ENCODE data around the gene CORO1A.

Gene CORO1A

DNA sequence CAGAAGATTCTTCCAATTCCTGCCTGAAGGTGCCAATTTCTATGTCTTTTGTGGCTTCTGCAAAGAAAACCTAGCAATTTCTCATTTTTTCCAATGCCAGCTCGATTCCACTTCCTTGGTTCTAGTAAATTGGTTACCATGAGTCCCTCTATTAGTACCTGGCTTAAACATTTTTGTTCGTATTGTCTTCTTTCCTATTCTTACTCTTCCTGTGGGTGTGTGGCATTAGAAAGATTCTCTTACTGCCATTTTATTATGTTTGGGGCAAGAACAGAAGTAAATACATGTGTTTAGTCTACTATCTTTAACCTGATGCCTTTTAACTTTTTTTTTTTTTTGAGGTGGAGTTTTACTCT lies 40.1 kb upstream of the CORO1A start:
- no peak for DNase-seq
- no peak overlapping the region for H3K4me2 ChIP-seq (ENCODE audit: low read depth, low read length)
- no peaks in the 10 kb centered on the region for H3F3A ChIP-seq (ENCODE audit: insufficient read depth, low read length)
- no peaks in the 10 kb centered on the region for H3K36me3 ChIP-seq (replicated peaks; ENCODE audit: insufficient read depth, low read length)
- H3K4me3 ChIP-seq (ENCODE audit: low read length) = no peak overlapping the region
- H4K20me1 ChIP-seq (ENCODE audit: insufficient read depth, low read length) = no peaks in the 10 kb centered on the region
- H3K9me2 ChIP-seq (replicated peaks; ENCODE audit: insufficient read depth, low read length) = no peaks in the 10 kb centered on the region
- no peak for TF ChIP-seq EZH2phosphoT487 (IDR thresholded peaks at IDR 0.05; ENCODE audit: low read length)
- TF ChIP-seq EZH2 (optimal IDR thresholded peaks at IDR 0.05; ENCODE audit: low read depth, low read length) = no peak
- TF ChIP-seq, protein P1, sequence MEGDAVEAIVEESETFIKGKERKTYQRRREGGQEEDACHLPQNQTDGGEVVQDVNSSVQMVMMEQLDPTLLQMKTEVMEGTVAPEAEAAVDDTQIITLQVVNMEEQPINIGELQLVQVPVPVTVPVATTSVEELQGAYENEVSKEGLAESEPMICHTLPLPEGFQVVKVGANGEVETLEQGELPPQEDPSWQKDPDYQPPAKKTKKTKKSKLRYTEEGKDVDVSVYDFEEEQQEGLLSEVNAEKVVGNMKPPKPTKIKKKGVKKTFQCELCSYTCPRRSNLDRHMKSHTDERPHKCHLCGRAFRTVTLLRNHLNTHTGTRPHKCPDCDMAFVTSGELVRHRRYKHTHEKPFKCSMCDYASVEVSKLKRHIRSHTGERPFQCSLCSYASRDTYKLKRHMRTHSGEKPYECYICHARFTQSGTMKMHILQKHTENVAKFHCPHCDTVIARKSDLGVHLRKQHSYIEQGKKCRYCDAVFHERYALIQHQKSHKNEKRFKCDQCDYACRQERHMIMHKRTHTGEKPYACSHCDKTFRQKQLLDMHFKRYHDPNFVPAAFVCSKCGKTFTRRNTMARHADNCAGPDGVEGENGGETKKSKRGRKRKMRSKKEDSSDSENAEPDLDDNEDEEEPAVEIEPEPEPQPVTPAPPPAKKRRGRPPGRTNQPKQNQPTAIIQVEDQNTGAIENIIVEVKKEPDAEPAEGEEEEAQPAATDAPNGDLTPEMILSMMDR (IDR thresholded peaks at IDR 0.05; ENCODE audit: low read length) = no peak
- peaks cover 4% of the 10 kb centered on the region; the same call in 1 of the 2 replicates for H3K4me1 ChIP-seq (ENCODE audit: low read length)
- H3K9me3 ChIP-seq (replicated peaks; ENCODE audit: insufficient read depth, low read length) = no peaks in the 10 kb centered on the region
- H2AFZ ChIP-seq (ENCODE audit: low read length) = no peak overlapping the region
- H3K27ac ChIP-seq (ENCODE audit: low read length) = no peak overlapping the region
- no peaks in the 10 kb centered on the region for H3K79me2 ChIP-seq (ENCODE audit: low read length)
- H3K27me3 ChIP-seq (replicated peaks; ENCODE audit: insufficient read depth, low read length) = no peaks in the 10 kb centered on the region
- H3K9ac ChIP-seq (ENCODE audit: low read length) = no peak overlapping the region

GRCh38 chr16:30144017-30144416 lies 39.4 kb upstream of the CORO1A start:
- no peaks in the 10 kb centered on the region for H3F3A ChIP-seq (ENCODE audit: insufficient read depth, low read length)
- no peaks in the 10 kb centered on the region for H3K9me2 ChIP-seq (replicated peaks; ENCODE audit: insufficient read depth, low read length)
- TF ChIP-seq EZH2phosphoT487 (IDR thresholded peaks at IDR 0.05; ENCODE audit: low read length) (no peak), EZH2 (optimal IDR thresholded peaks at IDR 0.05; ENCODE audit: low read depth, low read length) (no peak)
- no peaks in the 10 kb centered on the region for H3K9me3 ChIP-seq (replicated peaks; ENCODE audit: insufficient read depth, low read length)
- H3K4me2 ChIP-seq (ENCODE audit: low read depth, low read length) = no peak overlapping the region
- H3K27me3 ChIP-seq (replicated peaks; ENCODE audit: insufficient read depth, low read length) = no peaks in the 10 kb centered on the region
- no peak overlapping the region for H2AFZ ChIP-seq (ENCODE audit: low read length)
- H4K20me1 ChIP-seq (ENCODE audit: insufficient read depth, low read length) = no peaks in the 10 kb centered on the region
- H3K27ac ChIP-seq (ENCODE audit: low read length) = no peak overlapping the region
- H3K4me3 ChIP-seq (ENCODE audit: low read length) = no peak overlapping the region
- peaks cover 4% of the 10 kb centered on the region; the same call in 1 of the 2 replicates for H3K4me1 ChIP-seq (ENCODE audit: low read length)
- H3K36me3 ChIP-seq (replicated peaks; ENCODE audit: insufficient read depth, low read length) = no peaks in the 10 kb centered on the region
- no peak for DNase-seq
- H3K9ac ChIP-seq (ENCODE audit: low read length) = no peak overlapping the region
- H3K79me2 ChIP-seq (ENCODE audit: low read length) = no peaks in the 10 kb centered on the region

GRCh38 chr16:30144917-30145316 lies 38.5 kb upstream of the CORO1A start:
- H2AFZ ChIP-seq (ENCODE audit: low read length) = no peak overlapping the region
- H3K79me2 ChIP-seq (ENCODE audit: low read length) = no peaks in the 10 kb centered on the region
- H3K27ac ChIP-seq (ENCODE audit: low read length) = no peak overlapping the region
- H3K9me2 ChIP-seq (replicated peaks; ENCODE audit: insufficient read depth, low read length) = no peaks in the 10 kb centered on the region
- no peaks in the 10 kb centered on the region for H3K27me3 ChIP-seq (replicated peaks; ENCODE audit: insufficient read depth, low read length)
- no peaks in the 10 kb centered on the region for H3F3A ChIP-seq (ENCODE audit: insufficient read depth, low read length)
- no peaks in the 10 kb centered on the region for H3K9me3 ChIP-seq (replicated peaks; ENCODE audit: insufficient read depth, low read length)
- H3K4me3 ChIP-seq (ENCODE audit: low read length) = no peak overlapping the region
- H3K4me1 ChIP-seq (ENCODE audit: low read length) = peaks cover 1% of the 10 kb centered on the region; the same call in 1 of the 2 replicates
- no peaks in the 10 kb centered on the region for H3K36me3 ChIP-seq (replicated peaks; ENCODE audit: insufficient read depth, low read length)
- H3K4me2 ChIP-seq (ENCODE audit: low read depth, low read length) = no peak overlapping the region
- TF ChIP-seq, protein P1 (IDR thresholded peaks at IDR 0.05; ENCODE audit: low read length) = no peak
- TF ChIP-seq EZH2phosphoT487 (IDR thresholded peaks at IDR 0.05; ENCODE audit: low read length) = no peak
- no peak for TF ChIP-seq EZH2 (optimal IDR thresholded peaks at IDR 0.05; ENCODE audit: low read depth, low read length)
- no peak for DNase-seq
- no peaks in the 10 kb centered on the region for H4K20me1 ChIP-seq (ENCODE audit: insufficient read depth, low read length)
- no peak overlapping the region for H3K9ac ChIP-seq (ENCODE audit: low read length)

- Histone ChIP-seq H3K4me2 (ENCODE audit: low read depth, low read length) (no peak overlapping the region), H3K9me2 (replicated peaks; ENCODE audit: insufficient read depth, low read length) (no peaks in the 10 kb centered on the region), H3K9ac (ENCODE audit: low read length) (no peak overlapping the region), H4K20me1 (ENCODE audit: insufficient read depth, low read length) (no peaks in the 10 kb centered on the region), H3K27ac (ENCODE audit: low read length) (no peak overlapping the region), H3K4me3 (ENCODE audit: low read length) (no peak overlapping the region), H3K27me3 (replicated peaks; ENCODE audit: insufficient read depth, low read length) (no peaks in the 10 kb centered on the region), H3F3A (ENCODE audit: insufficient read depth, low read length) (peaks cover 4% of the 10 kb centered on the region; the same call in 1 of the 2 replicates), H3K36me3 (replicated peaks; ENCODE audit: insufficient read depth, low read length) (no peaks in the 10 kb centered on the region), H2AFZ (ENCODE audit: low read length) (no peak overlapping the region), H3K9me3 (replicated peaks; ENCODE audit: insufficient read depth, low read length) (no peaks in the 10 kb centered on the region), H3K79me2 (ENCODE audit: low read length) (no peaks in the 10 kb centered on the region), H3K4me1 (ENCODE audit: low read length) (peaks cover 7% of the 10 kb centered on the region; the same call in 1 of the 2 replicates)
- TF ChIP-seq EZH2 (optimal IDR thresholded peaks at IDR 0.05; ENCODE audit: low read depth, low read length) = no peak
- no peak for TF ChIP-seq EZH2phosphoT487 (IDR thresholded peaks at IDR 0.05; ENCODE audit: low read length)
- TF ChIP-seq, protein P1 (IDR thresholded peaks at IDR 0.05; ENCODE audit: low read length) = no peak
- DNase-seq = no peak
Measured at GRCh38 chr16:30145657-30146056, 37.7 kb upstream of the CORO1A start.

All from MM.1S (cell line).